HG03097 (cell line): Measurements from ENCODE around the gene INPP5A.

ENCODE experiments used
- ATAC-seq: cut with Tn5 transposase; IDR thresholded peaks from one replicate; pipeline ENCODE4 v1.9.1; 2021; ENCODE audit not compliant: unreplicated experiment, low FRiP score

INPP5A gene

GRCh38 chr10:132517951-132518521 lies 19.6 kb upstream of the INPP5A start:
- no peak for ATAC-seq

- ATAC-seq, result no peak
These were observed 18.8 kb upstream of the INPP5A start for GRCh38 chr10:132518572-132519381.

- ATAC-seq, result no peak
These were observed 18.0 kb upstream of the INPP5A start for GRCh38 chr10:132519382-132520176.

GRCh38 chr10:132520177-132520811 lies 17.3 kb upstream of the INPP5A start:
- ATAC-seq, result no peak

- ATAC-seq, result no peak
These were observed 16.5 kb upstream of the INPP5A start for GRCh38 chr10:132521041-132521465.

GRCh38 chr10:132521466-132522102 lies 16.0 kb upstream of the INPP5A start:
- no peak for ATAC-seq

GRCh38 chr10:132522521-132523411 lies 14.8 kb upstream of the INPP5A start:
- ATAC-seq, result no peak

GRCh38 chr10:132523561-132524442 lies 13.8 kb upstream of the INPP5A start:
- ATAC-seq, result no peak

GRCh38 chr10:132524443-132525285 lies 12.9 kb upstream of the INPP5A start:
- no peak for ATAC-seq

- no peak for ATAC-seq
These were observed 10.9 kb upstream of the INPP5A start for GRCh38 chr10:132526676-132527075.

GRCh38 chr10:132527339-132528063 lies 10.1 kb upstream of the INPP5A start:
- ATAC-seq, result no peak

- no peak for ATAC-seq
These were observed 9.4 kb upstream of the INPP5A start for GRCh38 chr10:132528064-132528691.

GRCh38 chr10:132532179-132532578 lies 5.4 kb upstream of the INPP5A start:
- ATAC-seq, result no peak

- ATAC-seq, result no peak
These were observed 4.6 kb upstream of the INPP5A start for GRCh38 chr10:132532749-132533560.

GRCh38 chr10:132533571-132534260 lies 3.9 kb upstream of the INPP5A start:
- ATAC-seq, result no peak
